Limb (tissue), 2 donors: ENCODE data around the gene C19orf38.
"Not testable (repeated sequence)": the region's sequence is repeated elsewhere in the genome, so short reads cannot be mapped to it uniquely, and the experiment has no call there.

Experiments
- DNase-seq, 2 donors: peaks; one replicate each; pipeline ENCODE4 v3.0.0-alpha.2; 2016; ENCODE audit errors: extremely low spot score in 2 of 2

The C19orf38 gene

GRCh38 chr19:10846500-10847202 lies 1.6 kb upstream of the C19orf38 start:
- no peak for DNase-seq

- DNase-seq, result no peak
Measured at GRCh38 chr19:10850631-10851030, 2.4 kb downstream of the C19orf38 start.

GRCh38 chr19:10852098-10852800 lies 4.0 kb downstream of the C19orf38 start:
- no peak for DNase-seq

GRCh38 chr19:10852941-10853340 lies 4.7 kb downstream of the C19orf38 start:
- DNase-seq, result no peak

- no peak for DNase-seq
Measured at GRCh38 chr19:10854350-10855089, 6.3 kb downstream of the C19orf38 start.

GRCh38 chr19:10855879-10856522 lies 7.8 kb downstream of the C19orf38 start:
- no peak for DNase-seq

- DNase-seq, result not testable (repeated sequence)
Measured at GRCh38 chr19:10856899-10857298, 8.7 kb downstream of the C19orf38 start.

- no peak for DNase-seq
Measured at GRCh38 chr19:10858204-10858828, 10.1 kb downstream of the C19orf38 start.

- no peak for DNase-seq
Measured at GRCh38 chr19:10861103-10861651, 13.0 kb downstream of the C19orf38 start.

GRCh38 chr19:10862561-10863106 lies 14.4 kb downstream of the C19orf38 start:
- DNase-seq, result no peak

- DNase-seq, result no peak
Measured at GRCh38 chr19:10863107-10863717, 15.0 kb downstream of the C19orf38 start.

- DNase-seq, result peak; percentile 69 to 90
Measured at GRCh38 chr19:10864538-10864899, 16.3 kb downstream of the C19orf38 start.

GRCh38 chr19:10866495-10866894 lies 18.3 kb downstream of the C19orf38 start:
- DNase-seq, result no peak

GRCh38 chr19:10868872-10869547 lies 20.8 kb downstream of the C19orf38 start:
- no peak for DNase-seq

- not testable (repeated sequence) for DNase-seq
Measured at GRCh38 chr19:10869872-10870311, 21.7 kb downstream of the C19orf38 start.

GRCh38 chr19:10870501-10870954 lies 22.3 kb downstream of the C19orf38 start:
- DNase-seq, result no peak

GRCh38 chr19:10870955-10871603 lies 22.9 kb downstream of the C19orf38 start, which contains the start of gene CARM1:
Gene CARM1 (plus strand): TSS chr19:10871553. CDS start chr19:10871703, 150 bp downstream.
- DNase-seq, result peak; percentile 97 to 100

GRCh38 chr19:10871711-10872545 lies 23.7 kb downstream of the C19orf38 start:
- peak; percentile 30 to 79 for DNase-seq
